GM19351 (cell line): Measurements from ENCODE around the gene OTOGL.

ENCODE experiments used
- ATAC-seq: cut with Tn5 transposase; IDR thresholded peaks from one replicate; pipeline ENCODE4 v1.9.1; 2021; ENCODE audit warnings: mild to moderate bottlenecking, moderate library complexity; ENCODE audit not compliant: unreplicated experiment

The OTOGL gene, protein sequence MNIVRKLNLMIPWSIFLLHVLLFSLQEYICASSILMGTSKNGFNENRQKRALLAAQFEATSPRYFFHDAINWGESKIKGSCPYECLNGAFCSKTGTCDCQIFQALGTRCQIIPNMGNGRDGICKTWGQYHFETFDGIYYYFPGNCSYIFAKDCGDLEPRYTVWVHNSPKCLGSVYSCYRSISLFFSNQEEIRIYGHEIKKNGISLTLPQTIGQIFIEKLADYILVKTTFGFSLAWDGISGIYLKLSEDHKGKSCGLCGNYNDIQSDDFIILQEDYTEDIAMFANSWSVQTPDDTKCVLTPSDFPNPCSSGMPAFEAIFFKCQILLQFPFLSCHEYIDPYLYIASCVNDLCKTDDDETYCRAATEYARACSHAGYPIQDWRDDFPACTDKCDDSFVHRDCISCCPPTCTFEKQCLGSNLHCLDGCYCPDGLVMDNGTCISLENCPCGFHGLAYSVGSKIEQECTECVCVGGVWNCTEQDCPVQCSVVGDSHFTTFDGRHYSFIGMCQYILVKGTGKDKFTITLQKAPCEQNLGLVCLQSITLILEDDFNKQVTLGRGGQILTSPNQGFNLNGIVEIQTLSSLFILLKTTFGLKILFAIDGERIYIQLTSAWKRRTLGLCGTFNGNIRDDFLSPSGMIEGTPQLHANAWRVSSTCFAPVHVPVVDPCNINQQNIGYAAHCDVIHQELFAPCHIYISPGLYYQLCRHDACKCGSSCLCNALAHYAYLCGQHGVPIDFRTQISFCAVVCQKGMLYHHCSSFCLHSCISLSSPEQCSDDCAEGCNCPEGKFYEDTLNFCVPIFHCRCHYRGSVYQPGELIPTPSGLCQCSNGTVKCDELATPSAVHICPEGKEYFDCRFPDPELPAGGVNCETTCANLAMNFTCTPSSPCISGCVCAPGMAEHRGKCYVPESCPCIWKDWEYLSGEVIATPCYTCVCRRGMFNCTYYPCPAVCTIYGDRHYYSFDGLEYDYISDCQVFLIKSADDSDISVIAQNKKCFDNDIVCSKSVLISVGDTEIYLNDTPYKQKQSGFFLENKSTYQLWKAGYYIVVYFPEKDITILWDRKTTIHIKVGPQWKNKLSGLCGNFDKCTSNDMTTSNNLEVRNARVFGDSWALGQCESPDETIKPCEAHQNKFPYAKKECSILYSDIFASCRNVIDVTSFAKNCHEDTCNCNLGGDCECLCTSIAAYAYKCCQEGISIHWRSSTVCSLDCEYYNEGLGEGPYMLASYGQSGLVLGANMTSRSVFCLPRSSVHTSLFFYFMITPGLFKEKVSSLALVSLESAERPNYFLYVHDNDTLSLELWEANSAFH (N-terminal part only)

DNA sequence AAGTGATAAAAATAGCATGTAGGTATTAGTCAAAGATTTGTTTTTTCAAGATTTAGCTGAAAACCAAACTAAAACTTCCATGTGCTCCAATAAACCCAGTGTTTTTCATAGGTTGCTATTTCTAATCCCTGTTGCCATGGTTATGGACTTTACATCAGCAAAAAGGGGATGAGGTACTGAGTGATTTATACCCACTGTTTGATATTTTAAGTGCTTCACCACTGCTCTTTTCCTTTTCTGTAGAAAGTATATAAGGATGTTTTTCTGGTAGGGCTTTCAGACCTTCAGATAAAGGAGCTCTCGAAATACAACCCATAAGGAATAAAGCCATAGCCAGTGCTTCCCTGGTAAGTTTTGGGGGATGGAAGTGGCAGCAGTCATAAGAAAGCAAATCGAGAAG lies at the start of gene OTOGL:
Gene OTOGL, plus strand, starts transcription at position 279 of the 400 bp plus-strand sequence. CDS start 109,895 bp downstream, outside the sequence.
- no peak for ATAC-seq

- no peak for ATAC-seq
Measured at GRCh38 chr12:80050236-80050635, 49.1 kb upstream of the OTOGL start.

GRCh38 chr12:80053051-80053790 lies 46.1 kb upstream of the OTOGL start:
- no peak for ATAC-seq

GRCh38 chr12:80056232-80056631 lies 43.1 kb upstream of the OTOGL start:
- no peak for ATAC-seq

- no peak for ATAC-seq
Measured at GRCh38 chr12:80056845-80057244, 42.5 kb upstream of the OTOGL start.

DNA sequence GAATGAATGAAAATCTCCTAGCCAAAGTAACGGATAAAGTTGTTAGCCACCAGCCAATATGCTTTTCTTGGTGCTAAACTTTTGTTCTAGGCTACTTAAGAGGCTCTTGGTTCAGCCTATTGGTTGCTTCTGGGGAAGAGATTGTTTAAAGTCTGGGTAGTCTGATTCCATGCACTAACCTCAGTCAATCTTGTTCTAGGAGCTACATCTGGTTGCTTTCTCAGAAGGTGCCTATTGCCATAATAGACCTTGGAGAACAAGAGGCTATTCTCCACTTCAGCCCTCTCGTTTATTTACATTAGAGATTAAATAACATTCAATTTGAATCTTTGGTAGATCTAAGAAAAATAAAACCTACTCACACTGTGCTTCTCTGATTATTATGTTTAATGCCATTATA lies 40.8 kb upstream of the OTOGL start:
- ATAC-seq = no peak

- no peak for ATAC-seq
Measured at GRCh38 chr12:80059102-80059501, 40.2 kb upstream of the OTOGL start.

DNA sequence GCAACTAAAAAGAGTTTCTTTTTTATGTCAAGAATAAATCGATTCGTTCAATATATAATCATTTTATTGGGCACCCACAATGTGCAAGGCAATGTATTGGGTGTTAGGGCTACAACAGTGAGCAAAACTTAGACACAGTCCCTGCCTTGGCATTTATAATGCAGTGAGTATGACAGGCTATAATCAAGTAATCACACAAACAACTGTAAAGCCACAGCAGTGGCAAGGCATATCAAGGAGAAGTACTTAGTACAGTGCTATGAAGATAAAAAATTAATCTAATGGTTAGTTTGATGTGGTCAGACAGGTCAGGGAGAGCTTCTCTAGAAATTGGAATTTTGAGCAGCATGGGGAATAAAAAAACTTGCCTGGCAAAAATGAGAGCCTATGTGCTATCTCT lies 39.5 kb upstream of the OTOGL start:
- no peak for ATAC-seq

DNA sequence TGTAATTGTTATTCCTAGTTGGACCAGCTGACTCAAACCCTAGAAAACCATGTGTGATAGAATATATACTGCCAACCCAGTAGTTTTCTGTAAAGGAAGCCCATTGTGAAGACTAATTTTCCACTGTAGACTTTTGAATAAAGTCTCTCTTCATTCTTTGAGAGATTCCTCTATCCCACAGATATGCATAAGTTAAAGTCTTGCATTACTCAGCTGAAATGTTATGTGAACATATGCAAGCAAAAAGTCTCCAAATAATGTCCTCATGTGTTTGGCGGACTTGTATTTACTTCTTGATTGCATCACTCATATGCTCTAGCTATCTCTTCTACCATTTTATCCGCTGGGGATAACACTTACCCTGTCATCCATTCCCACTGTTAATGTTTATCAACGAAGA lies 35.1 kb upstream of the OTOGL start:
- no peak for ATAC-seq

DNA sequence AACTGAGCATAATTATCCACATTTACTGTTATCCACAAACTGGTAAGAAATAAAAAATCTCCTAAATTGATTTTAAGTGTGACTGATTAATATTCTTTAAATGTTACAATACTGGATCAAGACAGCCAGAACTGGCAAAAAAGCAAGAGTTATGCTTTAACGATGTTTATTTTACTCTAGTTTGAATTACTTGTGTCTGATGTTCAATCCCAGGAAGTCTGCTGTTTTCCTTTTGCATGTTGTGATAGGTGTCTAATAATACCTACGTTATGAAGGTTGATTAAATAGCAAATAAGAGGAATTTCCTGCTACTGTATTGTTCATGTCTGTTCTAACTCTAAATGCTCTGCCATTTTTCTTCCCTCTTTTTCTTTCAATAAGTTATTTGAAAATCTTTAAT lies 34.4 kb upstream of the OTOGL start:
- no peak for ATAC-seq

DNA sequence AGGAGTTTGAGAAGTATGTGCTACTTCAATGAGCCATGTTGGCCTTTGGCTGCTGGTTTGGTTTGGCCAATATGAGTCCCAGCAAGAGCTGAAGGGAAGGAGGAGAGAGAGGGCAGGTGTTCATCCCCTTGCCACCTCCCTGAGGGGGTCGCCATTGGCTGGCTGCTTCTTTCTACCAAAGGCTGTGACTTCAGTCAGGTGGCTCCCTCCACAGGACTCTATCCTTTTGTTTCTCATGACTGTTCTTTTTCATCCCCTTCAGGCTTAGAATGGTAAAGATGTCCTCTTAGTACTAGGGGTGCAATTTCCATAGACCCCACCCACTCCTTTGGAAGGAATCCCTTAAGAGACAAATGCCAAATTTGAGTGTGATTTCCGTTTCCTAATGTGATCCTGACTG lies 31.2 kb upstream of the OTOGL start:
- ATAC-seq = no peak

GRCh38 chr12:80083892-80084614 lies 15.3 kb upstream of the OTOGL start:
- peak; percentile 65 for ATAC-seq

DNA sequence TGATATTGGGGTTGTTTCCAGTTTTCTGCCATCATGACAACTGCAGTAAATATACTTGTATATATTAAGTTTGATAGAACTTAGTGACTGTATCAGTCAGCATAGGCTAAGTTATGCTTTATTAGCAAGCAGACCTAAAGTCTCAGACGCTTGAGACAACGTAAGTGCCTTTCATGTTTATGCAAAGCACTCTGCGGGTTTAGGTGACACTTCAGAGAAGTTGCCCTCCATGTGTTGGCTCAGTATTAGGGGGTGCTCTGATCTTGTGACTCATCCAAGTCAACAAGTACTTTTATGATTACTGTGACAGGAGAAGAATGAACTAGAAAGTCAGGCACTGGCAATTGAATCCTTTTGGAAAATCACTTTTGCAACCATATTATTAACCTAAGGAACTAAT lies 13.3 kb upstream of the OTOGL start:
- no peak for ATAC-seq

GRCh38 chr12:80087486-80088213 lies 11.7 kb upstream of the OTOGL start:
- peak; percentile 68 for ATAC-seq

DNA sequence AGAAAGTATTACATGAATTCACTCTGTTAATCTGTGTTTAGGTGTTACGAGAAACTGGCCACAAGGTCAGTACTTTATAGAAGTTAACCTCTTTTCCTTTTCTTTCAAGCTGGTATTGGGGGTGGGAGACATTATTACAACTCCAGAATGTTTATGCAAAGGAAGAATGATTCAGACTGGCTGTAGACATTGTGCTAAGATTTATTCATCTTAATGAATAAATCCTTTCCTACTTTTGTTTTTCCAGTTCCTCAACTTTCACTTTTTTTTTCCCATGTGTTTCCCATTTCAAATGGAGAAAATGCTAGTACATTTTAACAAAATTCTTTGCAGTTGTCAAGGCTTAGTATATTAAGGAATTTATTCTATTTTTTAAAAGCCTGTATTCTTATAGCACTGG lies 1.3 kb downstream of the OTOGL start:
- no peak for ATAC-seq

GRCh38 chr12:80101126-80101525 lies 1.8 kb downstream of the OTOGL start:
- ATAC-seq = no peak

DNA sequence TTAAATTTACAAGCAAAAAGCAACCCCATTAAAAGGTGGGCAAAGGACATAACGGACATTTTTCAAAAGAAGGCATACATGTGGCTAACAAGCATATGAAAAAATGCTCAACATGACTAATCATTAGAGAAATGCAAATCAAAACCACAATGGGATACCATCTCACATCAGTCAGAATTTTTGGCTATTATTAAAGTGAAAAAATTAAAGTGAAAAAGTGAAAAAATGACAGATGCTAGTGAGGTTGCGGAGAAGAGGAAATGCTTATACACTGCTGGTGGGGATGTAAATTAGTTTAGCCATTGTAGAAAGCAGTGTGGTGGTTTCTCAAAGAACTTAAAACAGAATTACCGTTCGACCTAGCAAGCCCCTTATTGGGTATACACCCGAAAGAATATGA lies 7.9 kb downstream of the OTOGL start:
- ATAC-seq = peak; percentile 60

DNA sequence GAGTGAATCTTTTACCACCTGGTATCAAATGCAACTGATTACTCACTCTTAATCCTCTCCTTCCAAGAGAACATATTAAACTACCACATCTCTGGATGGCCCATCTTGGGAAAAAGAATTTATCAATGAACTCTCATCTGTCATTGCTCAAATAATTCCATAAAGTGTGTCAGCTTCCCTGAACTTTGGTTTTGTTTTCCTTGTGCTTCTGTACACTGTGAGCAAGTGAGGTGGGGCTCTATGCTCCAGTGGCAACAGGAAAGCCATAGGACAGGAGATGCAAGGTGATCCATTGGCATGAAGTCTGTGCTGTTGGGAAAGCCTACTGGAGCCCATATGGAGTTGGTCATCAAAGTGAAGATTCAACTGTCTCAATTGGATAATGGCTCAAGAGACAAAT lies 17.4 kb downstream of the OTOGL start:
- no peak for ATAC-seq
